Small intestine (tissue), 16 donors: ENCODE results near the gene HOXB2. TPM values are rescaled to one million over a fixed set of nuclear protein-coding genes. Genes with fewer than 3 reads are reported as not detected.
A peak's percentile ranks its signal among the peaks of the same experiment; 100 is the strongest.

Source experiments
- DNase-seq, 2 donors: peaks; one replicate each; pipeline versions ENCODE4 v3.0.0 to v3.0.0-alpha.2; 2013
- FAIRE-seq: peaks from 2 replicates; lab custom pipeline; 2012; peaks lifted over from hg19 to GRCh38; lab: Jason Lieb, UNC
- H3K27ac ChIP-seq, 3 donors: one replicate each; pipeline ENCODE4 v1.5.1; 2013; ENCODE audit warnings: low read length in 2 of 3, mild to moderate bottlenecking in 2 of 3, control low read depth in 1 of 3, inconsistent platforms in 1 of 3, low read depth in 1 of 3, moderate library complexity in 1 of 3
- H3K27me3 ChIP-seq, 3 donors: one replicate each; pipeline ENCODE4 v1.6.1; 2013; ENCODE audit warnings: low read length in 3 of 3, inconsistent platforms in 1 of 3; ENCODE audit not compliant: control insufficient read depth in 3 of 3, insufficient read depth in 3 of 3
- H3K36me3 ChIP-seq, 3 donors: one replicate each; pipeline ENCODE4 v1.6.1; 2013; ENCODE audit warnings: low read length in 3 of 3, inconsistent platforms in 1 of 3, low read depth in 1 of 3, mild to moderate bottlenecking in 1 of 3, moderate library complexity in 1 of 3; ENCODE audit not compliant: control insufficient read depth in 3 of 3, insufficient read depth in 2 of 3
- H3K4me1 ChIP-seq, 3 donors: one replicate each; pipeline ENCODE4 v1.6.1; 2013; ENCODE audit warnings: low read length in 2 of 3, inconsistent platforms in 1 of 3, low read depth in 1 of 3, mild to moderate bottlenecking in 1 of 3, moderate library complexity in 1 of 3; ENCODE audit not compliant: control insufficient read depth in 3 of 3, insufficient read depth in 2 of 3
- H3K4me3 ChIP-seq, 3 donors: one replicate each; pipeline ENCODE4 v1.5.1; 2013; ENCODE audit warnings: low read length in 3 of 3, control low read depth in 1 of 3, inconsistent platforms in 1 of 3, low read depth in 1 of 3, mild to moderate bottlenecking in 1 of 3, moderate library complexity in 1 of 3
- H3K9me3 ChIP-seq, 2 donors: one replicate each; pipeline ENCODE4 v1.6.1; 2013; ENCODE audit warnings: low read depth in 1 of 2, low read length in 1 of 2; ENCODE audit not compliant: control insufficient read depth in 2 of 2, insufficient read depth in 1 of 2
- WGBS, 3 donors: extraction: QIAGEN DNeasy Blood & Tissue Kit; methylation state at CpG; one replicate each; pipeline ENCODE4 v1.1.7; 2013; 5-methylcytosine and 5-hydroxymethylcytosine counted together
- long read RNA-seq, 10 donors: transcript quantifications; one replicate each; lab custom pipeline, GENCODE V29; 2026
- polyA plus RNA-seq, 4 donors: library from polyadenylated mRNA; stranded (reverse) in 3 of 4; unstranded in 1 of 4; fragments of 200-250 nt in 3 of 4; fragments of 120-200 nt in 1 of 4; gene quantifications; one replicate each; pipeline versions ENCODE4 v1.2.1 to v1.2.3, GENCODE V29; 2013
- donor health status: healthy with polysubstance abuse.
- donor health status: control.
- donor health status: control.
- donor health status: Bipolar disorder and iron deficiency.
- donor health status: healthy.

Gene HOXB2
- 1 to 10 TPM in 3 of 4 donors, under 1 TPM in 1; 0.89 to 9.5 (median 6.2) TPM for polyA plus RNA-seq
- long read RNA-seq, donor 1 = 0 reads
- long read RNA-seq, donor 2, partial matches to known transcripts = 0 of 3 reads
- long read RNA-seq, donor 2, other reads (novel, unspliced or antisense) = 0 of 3 reads
- long read RNA-seq, donor 3, transcript HOXB2-201 (2 exons, 1,562 nt) = major isoform, 5 of 5 reads
- long read RNA-seq, donor 3, partial matches to known transcripts = 0 of 5 reads
- long read RNA-seq, donor 3, other reads (novel, unspliced or antisense) = 0 of 5 reads
- long read RNA-seq, donor 4 = 0 reads
- long read RNA-seq, donor 5 = 0 reads
- long read RNA-seq, donor 6, partial matches to known transcripts = 0 of 3 reads
- long read RNA-seq, donor 6, other reads (novel, unspliced or antisense) = 0 of 3 reads
- long read RNA-seq, donor 7 = 0 reads
- long read RNA-seq, donor 8, partial matches to known transcripts = 0 of 1 reads
- long read RNA-seq, donor 8, other reads (novel, unspliced or antisense) = 0 of 1 reads
- long read RNA-seq, donor 9, partial matches to known transcripts = 0 of 1 reads
- long read RNA-seq, donor 9, other reads (novel, unspliced or antisense) = 0 of 1 reads
- long read RNA-seq, donor 10, transcript HOXB2-201 (2 exons, 1,562 nt) = major isoform, 9 of 9 reads
- long read RNA-seq, donor 10, partial matches to known transcripts = 0 of 9 reads
- long read RNA-seq, donor 10, other reads (novel, unspliced or antisense) = 0 of 9 reads

- Histone ChIP-seq H3K9me3 (no peaks in the 10 kb centered on the region), H3K27me3 (peaks cover 0 to 86% (median 0%) of the 10 kb centered on the region in 3 donors), H3K27ac (peak within 1 kb of the TSS; percentile 68 to 94 (median 90)), H3K4me1 (peaks cover 0 to 15% (median 3%) of the 10 kb centered on the region in 3 donors), H3K4me3 (peak within 1 kb of the TSS; percentile 59 to 71 (median 69)), H3K36me3 (peaks cover 0 to 17% (median 0%) of the 10 kb centered on the region in 3 donors)
- DNase-seq (no peak), FAIRE-seq (no peak)
- 40 to 71% (median 47%) methylated on average over 12 of the region's 12 CpGs for WGBS, 3 donors
Measured at GRCh38 chr17:48545022-48545375, at the start of gene HOXB2. HOXB2 (minus strand) TSS chr17:48545109; CDS start chr17:48544911, 198 bp downstream.

- Histone ChIP-seq H3K9me3 (no peaks in the 10 kb centered on the region), H3K4me1 (peaks cover 0 to 47% (median 2%) of the 10 kb centered on the region in 3 donors), H3K27ac (peak overlapping the region in 2 of 3 donors; percentile 61 to 63), H3K36me3 (peaks cover 0 to 38% (median 0%) of the 10 kb centered on the region in 3 donors), H3K27me3 (peaks cover 0 to 99% (median 19%) of the 10 kb centered on the region in 3 donors), H3K4me3 (no peak overlapping the region)
- FAIRE-seq (no peak), DNase-seq (peak; percentile 35 to 86)
- WGBS, 3 donors = 8 to 9% (median 9%) methylated on average over 36 to 37 of the region's 37 CpGs
Measured at GRCh38 chr17:48593840-48594537, 49.1 kb upstream of the HOXB2 start.

GRCh38 chr17:48593126-48593829 is 48.4 kb upstream of the HOXB2 start, which contains the start of gene HOXB5:
HOXB5 (minus strand) TSS chr17:48593779; CDS start chr17:48593682, 97 bp downstream.
- peaks cover 0 to 38% (median 0%) of the 10 kb centered on the region in 3 donors for H3K36me3 ChIP-seq
- H3K27ac ChIP-seq = peak within 1 kb of the TSS; percentile 62 to 91 (median 90)
- 3 to 9% (median 9%) methylated on average over 46 to 50 of the region's 50 CpGs for WGBS, 3 donors
- H3K4me1 ChIP-seq = peaks cover 0 to 41% (median under 1%) of the 10 kb centered on the region in 3 donors
- H3K4me3 ChIP-seq = peak within 1 kb of the TSS in 2 of 3 donors; percentile 27 to 48
- peaks cover 0 to 99% (median 13%) of the 10 kb centered on the region in 3 donors for H3K27me3 ChIP-seq
- FAIRE-seq (no peak), DNase-seq (no peak)
- H3K9me3 ChIP-seq = no peaks in the 10 kb centered on the region

GRCh38 chr17:48592577-48592976 is 47.7 kb upstream of the HOXB2 start:
- 6 to 8% (median 7%) methylated on average over 14 of the region's 14 CpGs for WGBS, 3 donors
- Histone ChIP-seq H3K4me1 (peaks cover 0 to 39% (median 0%) of the 10 kb centered on the region in 3 donors), H3K4me3 (peak overlapping the region in 2 of 3 donors; percentile 27 to 48), H3K9me3 (no peaks in the 10 kb centered on the region), H3K27me3 (peaks cover 0 to 99% (median 11%) of the 10 kb centered on the region in 3 donors), H3K36me3 (peaks cover 0 to 38% (median 0%) of the 10 kb centered on the region in 3 donors), H3K27ac (peak overlapping the region; percentile 62 to 91 (median 90))
- no peak for FAIRE-seq
- no peak for DNase-seq

GRCh38 chr17:48592057-48592514 is 47.2 kb upstream of the HOXB2 start:
- Histone ChIP-seq H3K36me3 (peaks cover 0 to 38% (median 0%) of the 10 kb centered on the region in 3 donors), H3K4me3 (peak overlapping the region in 2 of 3 donors; percentile 27 to 48), H3K27ac (peak overlapping the region; percentile 0 to 91 (median 90)), H3K4me1 (peaks cover 0 to 41% (median 0%) of the 10 kb centered on the region in 3 donors), H3K27me3 (peaks cover 0 to 99% (median 11%) of the 10 kb centered on the region in 3 donors), H3K9me3 (no peaks in the 10 kb centered on the region)
- 13 to 27% (median 15%) methylated on average over 33 of the region's 33 CpGs for WGBS, 3 donors
- DNase-seq (no peak), FAIRE-seq (no peak)

GRCh38 chr17:48591255-48592056 is 46.5 kb upstream of the HOXB2 start:
- 63 to 84% (median 75%) methylated on average over 10 of the region's 10 CpGs for WGBS, 3 donors

More at GRCh38 chr17:48591255-48592056, 46.5 kb upstream of the HOXB2 start:
- H3K27ac ChIP-seq = peak overlapping the region; percentile 0 to 93 (median 91)
- H3K9me3 ChIP-seq = no peaks in the 10 kb centered on the region
- peaks cover 0 to 99% (median 11%) of the 10 kb centered on the region in 3 donors for H3K27me3 ChIP-seq
- peaks cover 0 to 37% (median 0%) of the 10 kb centered on the region in 3 donors for H3K36me3 ChIP-seq
- DNase-seq (no peak), FAIRE-seq (no peak)
- peak overlapping the region in 1 of 3 donors; percentile 48 for H3K4me3 ChIP-seq
- peaks cover 0 to 47% (median 2%) of the 10 kb centered on the region in 3 donors for H3K4me1 ChIP-seq
